Erythroblast (primary cell): ENCODE results near the gene DHRS12.
A peak's percentile ranks its signal among the peaks of the same experiment; 100 is the strongest.

ENCODE experiments used
- DNase-seq, 2 experiments: peaks; one replicate each; lab custom pipeline; 2025; lab: John Stamatoyannopoulos, UW
- GATA1 ChIP-seq: IDR thresholded peaks from 2 replicates; pipeline ENCODE4 v1.6.1; 2011; ENCODE audit warnings: low read depth, mild to moderate bottlenecking, control low read depth, low read length, moderate library complexity
- POLR2A ChIP-seq: IDR thresholded peaks from 2 replicates; pipeline ENCODE4 v1.6.1; 2011; ENCODE audit warnings: mild to moderate bottlenecking, low read length

The DHRS12 gene

DNA sequence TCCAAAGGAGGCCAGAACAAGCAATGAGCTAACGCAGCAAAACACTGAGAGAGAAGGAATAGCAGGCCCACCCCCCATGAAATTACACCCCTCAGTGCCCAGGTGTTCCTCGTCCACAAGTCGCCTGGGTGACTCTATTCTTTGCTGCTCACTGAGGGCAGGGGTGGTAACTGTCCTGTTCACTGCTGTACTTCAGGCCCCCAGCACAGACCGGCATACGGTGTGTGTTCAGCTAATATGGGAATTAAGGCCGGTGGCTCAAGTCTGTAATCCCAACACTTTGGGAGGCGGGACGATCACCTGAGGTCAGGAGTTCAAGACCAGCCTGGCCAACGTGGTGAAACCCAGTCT is 31.9 kb downstream of the DHRS12 start:
- no peak for DNase-seq
- TF ChIP-seq GATA1 = no peak
- no peak for TF ChIP-seq POLR2A

DNA sequence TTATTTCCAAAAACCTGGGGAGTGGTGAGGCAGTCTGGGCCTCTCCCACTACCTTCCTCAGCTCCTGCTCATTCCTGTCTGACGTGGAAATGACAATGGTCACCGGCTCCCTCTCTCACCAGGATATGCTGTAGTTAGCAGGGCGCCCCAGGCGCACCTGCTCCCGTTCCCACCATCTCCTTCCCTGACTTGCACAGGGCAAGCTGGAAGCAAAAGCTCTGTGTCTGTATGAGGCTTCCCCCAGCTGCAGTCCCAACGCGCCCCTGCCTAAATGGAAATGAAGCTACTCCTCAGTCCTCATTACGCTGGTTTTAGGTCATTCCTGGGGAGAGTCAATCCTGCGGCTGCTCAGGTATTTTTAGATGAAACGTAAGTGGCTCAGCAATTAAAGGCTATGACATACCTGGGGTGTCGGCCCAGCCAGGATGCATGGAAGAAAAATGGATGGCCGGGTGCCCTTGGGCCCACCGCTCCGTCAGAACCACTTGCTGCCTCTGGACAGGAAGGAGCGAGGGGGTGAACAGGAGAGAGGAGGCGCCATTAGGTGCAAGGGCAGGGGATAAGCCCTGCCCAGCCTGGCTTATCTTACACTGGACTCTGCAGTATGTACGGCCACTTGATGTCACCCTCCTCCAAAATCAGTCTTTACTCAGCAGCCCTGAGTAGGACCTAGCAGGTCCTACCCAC is 32.4 kb downstream of the DHRS12 start:
- TF ChIP-seq GATA1 (no peak), POLR2A (no peak)
- no peak for DNase-seq

DNA sequence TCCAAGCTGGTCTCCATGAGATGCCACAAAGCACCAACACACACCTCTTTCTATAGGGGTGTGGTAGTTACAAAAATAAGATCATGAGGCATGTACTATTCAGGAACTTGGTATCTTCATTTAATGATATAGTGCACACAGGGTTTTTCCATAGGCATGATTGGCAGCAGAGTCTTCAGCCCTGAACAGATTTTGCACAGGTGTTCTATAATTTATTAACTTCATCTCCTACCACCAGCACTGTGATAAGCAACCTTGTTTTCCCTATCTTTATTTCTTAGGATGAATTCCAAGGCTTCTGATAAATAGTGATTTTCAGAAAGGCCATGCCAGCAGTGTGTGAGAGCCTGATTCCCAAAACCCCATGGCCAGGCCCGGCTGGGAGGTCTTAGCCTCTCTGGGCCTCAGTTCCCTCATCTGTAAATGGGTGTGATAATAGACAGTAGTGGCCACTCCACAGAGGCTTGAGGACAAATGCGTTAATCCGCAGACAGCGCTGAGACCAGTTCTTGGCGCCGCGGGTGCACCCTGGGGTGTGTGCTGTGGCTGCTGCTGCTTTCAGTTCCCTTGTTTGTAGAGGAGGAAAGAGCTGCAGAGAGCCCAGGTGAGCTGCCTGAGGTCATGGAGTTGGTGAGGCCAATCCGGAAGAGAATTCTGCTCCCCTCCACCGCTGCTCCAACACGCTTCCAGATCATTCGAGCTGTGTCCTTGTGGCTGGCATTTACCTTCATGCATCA is 33.1 kb downstream of the DHRS12 start:
- DNase-seq = no peak
- no peak for TF ChIP-seq GATA1
- TF ChIP-seq POLR2A = no peak

DNA sequence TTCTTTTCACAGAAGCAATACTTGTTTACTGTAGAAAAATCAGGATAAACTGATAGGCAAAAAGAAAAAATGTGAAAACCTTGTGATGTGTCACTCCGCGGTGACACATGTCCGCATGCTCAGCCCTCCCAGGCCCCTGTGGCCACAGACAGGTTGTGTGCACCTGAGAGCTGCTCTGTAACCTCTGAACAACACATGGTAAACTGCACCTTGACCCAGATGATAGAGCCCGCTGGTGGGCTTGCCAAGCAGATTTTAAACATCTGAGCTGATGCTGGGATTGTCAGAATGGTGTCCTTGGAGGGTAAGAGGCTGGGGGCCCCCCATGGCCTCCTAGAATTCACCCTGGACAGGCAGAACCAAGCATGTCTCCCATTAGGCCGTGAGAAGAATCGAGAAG is 33.8 kb downstream of the DHRS12 start:
- TF ChIP-seq POLR2A = no peak
- TF ChIP-seq GATA1 = no peak
- DNase-seq = no peak

DNA sequence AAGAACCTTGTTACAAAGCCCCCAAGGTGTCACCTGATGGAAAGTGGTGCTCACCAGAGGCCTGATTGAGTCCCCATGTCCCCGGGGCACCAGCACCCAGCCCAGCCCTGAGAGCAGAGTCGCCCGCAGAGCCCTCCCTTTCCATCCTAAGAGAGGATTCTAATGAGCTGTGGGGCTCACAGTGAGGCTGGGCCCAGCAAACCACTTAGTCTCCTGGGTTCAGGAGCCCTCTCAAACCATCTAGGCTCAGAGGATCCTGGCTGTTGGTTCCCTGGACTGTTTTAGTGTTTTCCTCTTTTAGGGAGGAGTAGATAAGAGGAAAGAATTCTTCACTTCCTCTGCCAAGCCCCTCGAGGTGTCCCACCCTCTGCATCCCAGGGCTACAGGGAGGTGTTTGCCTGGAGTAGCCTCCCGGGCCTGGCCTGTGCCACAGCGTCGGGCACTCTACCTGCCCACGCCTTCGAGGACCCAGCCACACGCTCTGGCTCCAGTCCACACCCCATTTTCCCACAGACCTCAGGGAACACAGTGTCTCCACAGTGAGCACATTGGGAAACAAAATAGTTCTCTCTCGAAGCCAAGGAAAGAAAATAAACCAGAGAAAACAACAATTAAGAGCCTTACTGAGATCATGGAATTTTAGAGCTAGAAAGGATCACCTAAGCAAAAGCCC is 34.4 kb downstream of the DHRS12 start:
- TF ChIP-seq GATA1 = no peak
- TF ChIP-seq POLR2A = no peak
- no peak for DNase-seq

DNA sequence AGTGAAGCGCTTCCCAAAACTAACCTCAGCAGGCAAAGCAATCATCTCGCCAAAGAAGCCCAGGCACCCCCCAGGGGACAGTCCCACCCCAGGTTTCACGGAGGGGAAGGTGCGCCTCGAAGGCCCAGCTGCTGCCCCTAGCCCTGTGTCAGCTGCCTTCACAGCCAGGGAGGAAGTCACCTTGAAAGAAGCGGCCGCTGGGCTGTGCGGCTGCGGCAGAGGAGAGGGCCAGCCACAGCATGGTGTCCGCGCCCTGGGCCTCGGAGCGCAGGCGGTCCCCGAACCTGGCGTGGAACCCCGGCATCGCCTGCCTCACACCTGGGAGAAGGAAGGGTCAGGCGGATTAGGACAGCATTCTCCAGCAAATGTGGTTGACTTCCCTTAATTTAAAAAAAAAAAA is 35.0 kb downstream of the DHRS12 start:
- no peak for DNase-seq
- TF ChIP-seq GATA1 = no peak
- TF ChIP-seq POLR2A = no peak

DNA sequence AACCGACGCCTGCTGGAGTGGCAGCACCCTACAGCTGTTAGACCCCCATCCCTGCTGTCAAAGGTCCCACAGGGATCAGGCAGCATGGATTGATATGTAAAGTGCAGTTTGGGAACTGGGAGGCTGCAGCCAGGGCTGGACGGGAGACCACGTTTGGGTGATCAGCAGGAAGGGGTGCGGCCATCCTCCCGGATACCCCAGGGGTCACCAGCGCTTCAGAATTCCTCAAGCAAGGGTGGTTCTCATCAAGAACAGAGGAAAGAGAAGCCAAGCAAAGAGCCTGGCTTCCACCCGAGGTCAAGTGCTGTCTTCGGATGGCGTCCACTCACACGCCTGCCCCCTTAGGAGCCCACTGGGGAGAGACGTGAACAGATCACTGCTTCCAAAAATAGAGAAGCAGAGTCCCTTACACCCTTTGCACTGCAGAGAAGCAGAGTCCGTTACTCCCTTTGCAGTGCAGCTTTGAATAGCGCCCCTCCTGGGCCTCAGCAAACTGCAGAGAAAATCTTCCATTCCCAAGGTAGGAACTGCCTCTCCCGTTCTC is 35.5 kb downstream of the DHRS12 start:
- TF ChIP-seq POLR2A (no peak), GATA1 (no peak)
- no peak for DNase-seq

DNA sequence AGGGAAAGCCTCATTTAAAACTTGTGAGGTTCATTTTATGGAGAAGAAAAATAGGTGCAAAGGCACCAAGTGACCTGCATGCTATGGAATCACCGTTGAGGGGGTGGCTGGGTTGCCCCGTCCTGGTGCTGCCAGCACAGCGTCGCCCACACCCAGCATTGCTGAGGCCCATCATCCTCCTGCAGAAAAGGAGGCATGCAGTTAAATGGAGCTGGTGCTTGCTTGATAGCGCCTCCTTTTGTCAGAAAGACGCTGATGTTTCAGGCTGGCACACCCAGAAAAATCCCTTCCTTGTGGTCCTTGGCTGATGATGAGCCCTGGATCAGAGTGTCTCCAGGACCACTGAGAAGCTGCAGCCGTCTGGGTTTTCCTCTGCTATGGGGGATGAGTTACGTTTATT is 36.9 kb downstream of the DHRS12 start:
- TF ChIP-seq POLR2A = no peak
- peak; percentile 11 to 12 for DNase-seq

DNA sequence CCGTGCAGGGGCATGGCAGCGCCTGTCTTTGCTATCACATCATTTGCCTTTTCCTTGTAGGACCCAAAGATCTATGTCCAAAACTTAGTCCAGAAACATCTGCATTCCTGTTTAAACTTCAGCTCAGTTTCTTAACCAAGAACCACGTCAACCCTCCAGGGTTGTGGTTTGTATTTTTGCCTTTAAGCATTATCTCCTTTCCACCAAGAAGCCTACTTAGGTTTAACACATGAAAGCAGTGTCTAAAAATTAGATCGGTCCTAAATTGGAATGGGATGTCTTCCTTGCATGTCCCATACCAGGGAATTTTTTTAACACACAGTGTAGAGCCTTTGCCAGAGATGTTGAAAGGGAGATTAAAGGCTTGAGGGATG is 38.8 kb downstream of the DHRS12 start:
- TF ChIP-seq POLR2A = no peak
- no peak for TF ChIP-seq GATA1
- DNase-seq = no peak

DNA sequence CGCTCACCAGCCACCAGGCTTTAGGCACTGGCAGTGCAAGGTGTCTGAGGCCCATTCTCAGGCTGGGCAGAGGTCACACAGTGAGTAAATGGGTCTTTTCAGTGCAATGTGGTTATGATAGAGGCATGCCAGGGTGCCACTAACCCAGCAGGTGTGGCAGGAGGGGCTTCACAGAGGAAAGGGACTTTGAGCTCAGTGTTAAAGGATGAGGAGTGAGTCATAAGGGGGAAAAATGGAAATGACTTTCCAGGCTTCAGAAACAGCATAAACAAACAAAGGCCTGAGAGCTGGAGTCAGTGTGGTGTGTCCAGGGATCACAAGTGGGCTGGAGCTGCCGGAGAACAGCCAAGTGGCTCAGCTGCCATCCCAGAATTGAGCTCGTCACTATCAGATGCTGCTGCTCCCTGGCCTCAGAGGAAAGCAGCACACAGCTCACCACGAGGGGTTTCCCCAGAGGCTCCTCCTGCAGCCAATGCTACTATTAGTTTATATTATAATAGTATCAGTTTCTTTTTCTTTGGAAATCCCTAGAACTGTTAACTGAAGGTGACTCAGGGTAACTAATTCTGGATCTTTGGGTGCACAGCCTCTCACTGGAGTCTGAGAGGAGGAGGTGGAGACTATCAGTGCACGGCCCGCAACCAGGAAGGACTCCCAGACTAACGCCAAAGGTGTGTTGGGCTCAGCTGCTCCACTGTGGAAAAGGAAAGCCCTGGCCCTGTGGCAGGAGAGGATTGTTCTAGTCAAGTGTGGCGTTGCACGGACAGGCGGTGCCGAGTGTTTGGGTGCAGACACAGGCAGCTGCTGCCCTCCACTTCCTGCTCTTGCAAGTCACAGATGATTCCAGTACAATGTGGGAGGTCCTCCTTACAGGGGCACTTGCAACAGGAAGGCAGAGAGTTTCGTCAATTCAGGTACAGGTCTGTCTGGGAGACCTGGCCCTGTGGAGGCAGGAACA is 39.5 kb downstream of the DHRS12 start:
- TF ChIP-seq GATA1 = no peak
- no peak for TF ChIP-seq POLR2A
- no peak for DNase-seq

DNA sequence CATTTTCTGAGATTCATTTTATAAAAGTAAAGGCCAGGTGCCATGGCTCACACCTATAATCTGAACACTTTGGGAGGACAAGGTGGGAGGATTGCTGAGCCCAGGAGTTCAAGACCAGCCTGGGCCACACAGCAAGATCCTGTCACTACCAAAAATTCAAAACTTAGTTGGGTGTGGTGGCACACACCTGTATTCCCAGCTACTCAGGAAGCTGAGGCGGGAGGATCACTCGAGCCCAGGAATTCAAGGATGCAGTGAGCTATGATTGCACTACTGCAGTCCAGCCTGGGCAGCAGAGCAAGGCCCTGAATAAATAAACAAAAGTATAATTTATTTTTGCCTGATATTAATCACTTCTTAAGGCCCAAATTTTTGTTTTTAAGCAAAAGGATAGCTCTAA is 40.5 kb downstream of the DHRS12 start:
- TF ChIP-seq POLR2A (no peak), GATA1 (no peak)

DNA sequence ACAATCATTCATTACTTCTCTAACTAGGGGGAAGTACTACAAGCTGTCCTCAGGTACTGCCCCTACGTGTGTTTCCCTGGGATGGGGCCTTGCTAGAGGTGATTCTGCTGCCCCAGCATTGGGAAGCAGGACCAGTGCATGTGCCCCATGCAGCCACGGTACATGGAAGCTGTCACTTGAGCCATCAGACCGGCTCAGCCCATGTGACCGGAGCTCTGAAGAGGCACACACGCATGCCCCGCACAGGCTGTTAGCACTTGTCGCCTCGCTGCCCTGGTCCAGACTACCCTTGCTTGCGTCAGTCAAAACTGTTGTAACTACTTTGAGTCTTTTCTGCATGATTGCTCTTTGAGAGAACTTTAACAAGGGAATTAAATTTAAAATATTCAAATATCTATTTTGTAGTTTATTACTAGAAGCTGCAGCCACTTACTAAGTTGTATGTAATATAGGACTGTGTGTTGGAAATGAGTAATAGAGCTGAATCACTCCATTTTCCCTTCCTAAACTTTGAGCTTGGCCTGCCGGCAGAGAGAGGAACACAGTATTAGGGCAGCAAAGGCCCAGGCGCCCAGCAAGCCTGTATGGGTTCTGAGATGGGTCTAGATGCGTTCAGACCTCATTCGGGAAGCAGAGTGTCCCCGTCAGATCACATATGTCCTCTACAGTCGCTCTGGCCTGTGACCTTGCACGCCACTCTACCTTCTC is 42.2 kb downstream of the DHRS12 start:
- TF ChIP-seq POLR2A (no peak), GATA1 (no peak)
- no peak for DNase-seq

More for the DNA sequence above, 40.5 kb downstream of the DHRS12 start:
- DNase-seq = no peak
